K562 (cell line): Measurements from ENCODE around the gene OR2W1. TPM values are rescaled to one million over a fixed set of nuclear protein-coding genes. Genes with fewer than 3 reads are reported as not detected.

Experiments used
- ATAC-seq: fragments of 200-7000 bp; cut with Tn5 transposase; 3 replicates; pipeline ENCODE4 v1.9.1; 2020; ENCODE audit warnings: moderate library complexity
- BruUV-seq: library from RNA; stranded (reverse); fragments of 400-500 nt; replicated peaks from 2 replicates; lab custom pipeline; 2021; lab: Mats Ljungman, UMichigan
- CTCF ChIA-PET: fragments of 300-600 bp; formaldehyde crosslinking; extraction: SDS; loops from one replicate; lab custom pipeline; 2021; ENCODE audit warnings: low intra/inter-chr PET ratio; lab: Yijun Ruan, JAX
- POLR2A ChIA-PET: fragments of 300-600, 350-650 bp; sonication (Branson Sonifier 250); formaldehyde crosslinking; extraction: SDS; loops from one replicate; lab custom pipeline; 2021; ENCODE audit warnings: antibody characterized with exemption, inconsistent platforms; lab: Yijun Ruan, JAX
- DNase-seq, 4 experiments: peaks; one replicate each; pipeline versions ENCODE4 v3.0.0 to v3.0.0-alpha.2; 2011 to 2018; ENCODE audit warnings: low spot score in 3 of 4, mixed read lengths in 3 of 4; ENCODE audit errors: extremely low read depth in 1 of 4
- FAIRE-seq: peaks from 2 replicates; lab custom pipeline; 2011; peaks lifted over from hg19 to GRCh38; lab: Jason Lieb, UNC
- H2AFZ ChIP-seq: 2 replicates; pipeline ENCODE4 v1.6.0; 2011; ENCODE audit warnings: low read depth, low read length, control low read depth, inconsistent platforms
- H3K27ac ChIP-seq: fragments of 200-600 bp; 3 replicates; pipeline ENCODE4 v1.8.0; 2011; ENCODE audit warnings: low read depth, mild to moderate bottlenecking, control low read depth, inconsistent platforms, low read length, moderate library complexity, mixed read lengths; ENCODE audit errors: extremely low read depth
- H3K27me3 ChIP-seq, 2 experiments: fragments of 300-600 bp in 1 of 2; 2 replicates in 1 of 2; 3 replicates in 1 of 2; pipeline versions ENCODE4 v1.6.0 to v1.8.0; 2011; ENCODE audit warnings: inconsistent platforms in 2 of 2, low read length in 2 of 2, mild to moderate bottlenecking in 1 of 2, mixed read lengths in 1 of 2, moderate library complexity in 1 of 2; ENCODE audit not compliant: control insufficient read depth in 2 of 2, insufficient read depth in 2 of 2
- H3K36me3 ChIP-seq: fragments of 300-600 bp; 3 replicates; pipeline ENCODE4 v1.8.0; 2011; ENCODE audit warnings: mild to moderate bottlenecking, low read length, inconsistent platforms; ENCODE audit not compliant: control insufficient read depth, insufficient read depth
- H3K4me1 ChIP-seq, 2 experiments: fragments of 200-600 bp in 1 of 2; replicated peaks in 1 of 2; 2 replicates in 1 of 2; 3 replicates in 1 of 2; pipeline versions ENCODE4 v1.5.1 to v1.8.0; 2011; ENCODE audit warnings: inconsistent platforms in 2 of 2, low read length in 2 of 2, mild to moderate bottlenecking in 1 of 2, mixed read lengths in 1 of 2, moderate library complexity in 1 of 2; ENCODE audit not compliant: control insufficient read depth in 2 of 2, insufficient read depth in 2 of 2
- H3K4me2 ChIP-seq: 2 replicates; pipeline ENCODE4 v1.6.1; 2011; ENCODE audit warnings: low read length, control low read depth, inconsistent platforms, mixed read lengths; ENCODE audit not compliant: insufficient read depth
- H3K4me3 ChIP-seq: fragments of 200-600 bp; sonication (generic), shearing (Covaris generic); 2 replicates; pipeline ENCODE4 v1.5.1; 2016; ENCODE audit warnings: control low read depth, inconsistent platforms
- H3K79me2 ChIP-seq: fragments of 200-600 bp; 3 replicates; pipeline ENCODE4 v1.8.0; 2011; ENCODE audit warnings: low read length, inconsistent platforms; ENCODE audit not compliant: control insufficient read depth, insufficient read depth
- H3K9ac ChIP-seq, 2 experiments: 2 replicates each; pipeline versions ENCODE4 v1.6.0 to v1.6.1; 2011; ENCODE audit warnings: low read depth in 2 of 2, low read length in 2 of 2, control low read depth in 1 of 2, inconsistent platforms in 1 of 2, mild to moderate bottlenecking in 1 of 2, mixed read lengths in 1 of 2; ENCODE audit not compliant: insufficient read depth in 1 of 2
- H3K9me1 ChIP-seq: one replicate; pipeline ENCODE4 v1.6.0; 2011; ENCODE audit warnings: inconsistent platforms, mild to moderate bottlenecking, low read length, moderate library complexity; ENCODE audit not compliant: control insufficient read depth, insufficient read depth
- H3K9me3 ChIP-seq: replicated peaks from 2 replicates; pipeline ENCODE4 v1.5.1; 2011; ENCODE audit warnings: low read depth, low read length, inconsistent platforms; ENCODE audit not compliant: control insufficient read depth, insufficient read depth
- H4K20me1 ChIP-seq: replicated peaks from 2 replicates; pipeline ENCODE4 v1.6.1; 2011; ENCODE audit warnings: low read length, inconsistent platforms, mixed read lengths; ENCODE audit not compliant: control insufficient read depth, insufficient read depth
- ATF1 ChIP-seq, 2 experiments: fragments of 450-650 bp in 1 of 2; IDR thresholded peaks; 2 replicates each; pipeline ENCODE4 v1.6.1; 2016; ENCODE audit warnings: missing compliant biosample characterization in 1 of 2, missing genetic modification characterization in 1 of 2
- EHMT2 ChIP-seq: fragments of 450-650 bp; IDR thresholded peaks from 2 replicates; pipeline ENCODE4 v1.6.1; 2018; ENCODE audit warnings: antibody characterized with exemption
- HDAC6 ChIP-seq: IDR thresholded peaks from 2 replicates; pipeline ENCODE4 v1.6.1; 2012; ENCODE audit warnings: low read depth, mild to moderate bottlenecking, control low read depth, inconsistent platforms, low read length, moderate library complexity
- L3MBTL2 ChIP-seq: fragments of 450-650 bp; IDR thresholded peaks from 2 replicates; pipeline ENCODE4 v1.6.1; 2016; ENCODE audit warnings: mild to moderate bottlenecking, moderate library complexity
- MAFF ChIP-seq: IDR thresholded peaks from 2 replicates; pipeline ENCODE4 v1.6.1; 2012; ENCODE audit warnings: low read length, improper control_type of control experiment
- MITF ChIP-seq: IDR thresholded peaks from 2 replicates; pipeline ENCODE4 v1.6.1; 2014; ENCODE audit warnings: antibody characterized with exemption
- TFAP4 ChIP-seq: sonication (generic); formaldehyde crosslinking; IDR thresholded peaks from 2 replicates; pipeline ENCODE4 v1.8.0; 2022; ENCODE audit warnings: missing genetic modification reagents, mild to moderate bottlenecking, moderate library complexity, borderline replicate concordance
- ZNF41 ChIP-seq: fragments of 250-450 bp; sonication (Bioruptor Pico); conservative IDR thresholded peaks from 2 replicates; pipeline ENCODE4 v1.4.0; 2020; ENCODE audit warnings: mild to moderate bottlenecking
- WGBS: fragments of 100-300 bp; shearing (Covaris generic); methylation state at CpG from one replicate; pipeline ENCODE4 v1.1.6; 2016; ENCODE audit warnings: low coverage, mixed read lengths; ENCODE audit not compliant: insufficient coverage; ENCODE audit errors: missing lambda C conversion rate; 5-methylcytosine and 5-hydroxymethylcytosine counted together
- in situ Hi-C: fragments of 300-500 bp; cut with MboI; formaldehyde crosslinking; loops from 4 replicates; pipeline ENCODE4 v1.15.0; 2018; ENCODE audit warnings: inconsistent platforms, mixed read lengths
- intact Hi-C: fragments of 100-400 bp; cut with micrococcal nuclease; formaldehyde crosslinking; loops from 2 replicates; pipeline ENCODE4 v1.14.2; 2022
- polyA plus RNA-seq, 8 experiments: library from polyadenylated mRNA; depleted of rRNA in 4 of 8; stranded (reverse) in 5 of 8; unstranded in 3 of 8; fragments of >200 nt; fragmentation: Nextera tagmentation in 2 of 8; fragmentation: Illumina TruSeq in 1 of 8; extraction: Ambion mirVana in 2 of 8; extraction: Trizol in 1 of 8; gene quantifications; 2 replicates each; pipeline versions ENCODE4 v1.2.1 to v1.2.3, GENCODE V29; 2011 to 2014; ENCODE audit warnings: inconsistent platforms in 1 of 8, missing spikeins in 1 of 8
- total RNA-seq, 7 experiments: library from RNA; depleted of rRNA in 6 of 7; stranded (reverse); fragments of >200 nt in 6 of 7; fragmentation: Illumina TruSeq in 2 of 7; extraction: Trizol in 2 of 7; gene quantifications; 2 replicates each; pipeline versions ENCODE4 v1.2.1 to v1.2.3, GENCODE V29; 2011 to 2021; ENCODE audit warnings: low replicate concordance in 1 of 7
- TF ChIP-seq, protein P1 (sequence below): fragments of 250-450 bp; sonication (Bioruptor Pico); IDR thresholded peaks from 2 replicates; pipeline ENCODE4 v1.4.0; 2020; ENCODE audit warnings: borderline replicate concordance

The OR2W1 gene
- total and polyA plus RNA-seq, 9 of the 15 experiments (the other 6 are each of a cell fraction or from before 2014, with no cell fraction given), result not detected

- H3K4me2 ChIP-seq, result no peak overlapping the region
- H3K9ac ChIP-seq, result no peak overlapping the region
- ChIA-PET CTCF (no interaction called here), POLR2A (no interaction called here)
- H3K4me3 ChIP-seq, result no peak overlapping the region
- intact Hi-C loops, result no loop called here
- 2% methylated on average over 3 of the region's 3 CpGs for WGBS
- H4K20me1 ChIP-seq, result no peaks in the 10 kb centered on the region
- BruUV-seq, result no TSS peak
- no peak for DNase-seq
- FAIRE-seq, result no peak
- no peaks in the 10 kb centered on the region for H3K9me1 ChIP-seq
- in situ Hi-C loops, result no loop called here
- no peak overlapping the region for H2AFZ ChIP-seq
- H3K27me3 ChIP-seq, result no peaks in the 10 kb centered on the region
- no peaks in the 10 kb centered on the region for H3K9me3 ChIP-seq
- no peaks in the 10 kb centered on the region for H3K4me1 ChIP-seq
- no peak for ATAC-seq
- TF ChIP-seq ATF1 (CRISPR knock-in tag; IDR thresholded peaks at IDR 0.05) (no peak), ATF1 (tag; IDR thresholded peaks at IDR 0.05) (no peak), L3MBTL2 (no peak), MAFF (no peak), EHMT2 (no peak), ZNF41 (CRISPR knock-in tag) (no peak), HDAC6 (no peak), MITF (no peak), TFAP4 (no peak)
- TF ChIP-seq, protein P1, sequence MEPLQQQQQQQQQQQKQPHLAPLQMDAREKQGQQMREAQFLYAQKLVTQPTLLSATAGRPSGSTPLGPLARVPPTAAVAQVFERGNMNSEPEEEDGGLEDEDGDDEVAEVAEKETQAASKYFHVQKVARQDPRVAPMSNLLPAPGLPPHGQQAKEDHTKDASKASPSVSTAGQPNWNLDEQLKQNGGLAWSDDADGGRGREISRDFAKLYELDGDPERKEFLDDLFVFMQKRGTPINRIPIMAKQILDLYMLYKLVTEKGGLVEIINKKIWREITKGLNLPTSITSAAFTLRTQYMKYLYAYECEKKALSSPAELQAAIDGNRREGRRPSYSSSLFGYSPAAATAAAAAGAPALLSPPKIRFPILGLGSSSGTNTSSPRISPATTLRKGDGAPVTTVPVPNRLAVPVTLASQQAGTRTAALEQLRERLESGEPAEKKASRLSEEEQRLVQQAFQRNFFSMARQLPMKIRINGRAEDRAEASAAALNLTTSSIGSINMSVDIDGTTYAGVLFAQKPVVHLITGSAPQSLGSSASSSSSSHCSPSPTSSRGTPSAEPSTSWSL (CRISPR knock-in tag), result no peak
- no peaks in the 10 kb centered on the region for H3K36me3 ChIP-seq
- H3K27ac ChIP-seq, result no peak overlapping the region
- no peaks in the 10 kb centered on the region for H3K79me2 ChIP-seq
Measured at GRCh38 chr6:29092957-29093356, 48.0 kb upstream of the OR2W1 start.
